ENCODE data around the gene NCAPG2. TPM values are rescaled to one million over a fixed set of nuclear protein-coding genes. Genes with fewer than 3 reads are reported as not detected.

Gene NCAPG2
- total and polyA plus RNA-seq, 10 of the 15 experiments (the other 5 are each of a cell fraction or from before 2014, with no cell fraction given) = 11.2 to 78.2 (median 49.2) TPM

DNA sequence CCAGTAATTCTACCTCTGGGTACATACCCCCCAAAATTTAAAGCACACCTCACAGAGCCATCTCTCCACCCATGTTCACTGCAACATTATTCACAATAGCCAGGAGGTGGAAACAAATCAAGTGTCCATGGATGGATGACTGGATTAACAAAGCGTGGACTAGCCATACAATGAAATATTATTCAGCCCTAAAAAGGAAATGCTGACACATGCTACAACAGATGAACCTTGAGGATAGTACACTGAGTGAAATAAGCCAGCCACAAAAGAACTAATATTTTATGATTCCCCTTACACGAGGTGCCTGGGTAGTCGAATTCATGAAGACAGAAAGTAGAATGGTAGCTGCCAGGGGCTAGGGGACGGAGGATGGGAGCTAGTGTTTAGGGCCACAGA, 85.9 kb downstream of the NCAPG2 start (continued):
- no peak for TF ChIP-seq FOXM1 (IDR thresholded peaks at IDR 0.05; ENCODE audit: low read depth, low read length)
- TF ChIP-seq SUPT20H (IDR thresholded peaks at IDR 0.05; ENCODE audit: borderline replicate concordance, control insufficient read depth, low read depth, low read length) = no peak
- TF ChIP-seq CEBPZ (IDR thresholded peaks at IDR 0.05; ENCODE audit: low read depth, low read length) = no peak

DNA sequence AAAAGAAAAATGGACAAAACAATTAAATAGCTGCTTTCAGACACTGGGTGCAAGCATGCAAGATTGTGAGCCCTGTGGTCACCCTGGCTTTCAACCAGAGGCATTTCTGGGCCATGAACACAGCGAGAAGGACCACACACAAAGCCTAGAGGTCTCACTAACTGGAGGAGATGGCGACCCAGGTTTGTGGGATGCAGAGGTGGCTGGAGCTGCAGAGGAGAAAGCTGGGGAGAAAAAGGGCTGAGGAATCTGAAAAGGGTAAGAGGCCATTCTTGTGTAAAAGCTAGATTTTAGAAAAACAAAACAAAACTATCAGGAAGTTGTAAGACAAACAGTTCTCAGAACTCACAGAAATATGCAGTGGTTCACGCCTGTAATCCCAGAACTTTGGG, 86.9 kb downstream of the NCAPG2 start:
- H3K9me3 ChIP-seq (replicated peaks; ENCODE audit: control insufficient read depth, insufficient read depth, low read length) = no peaks in the 10 kb centered on the region
- no peaks in the 10 kb centered on the region for H3K79me2 ChIP-seq (ENCODE audit: control insufficient read depth, insufficient read depth, low read length)
- no peaks in the 10 kb centered on the region for H4K20me1 ChIP-seq (ENCODE audit: control insufficient read depth, insufficient read depth)
- H3K4me2 ChIP-seq (ENCODE audit: control insufficient read depth, insufficient read depth) = no peak overlapping the region
- BruUV-seq (replicated peaks) = no TSS peak
- ChIA-PET POLR2A (no interaction called here), CTCF (no interaction called here), RAD21 (ENCODE audit: unreplicated experiment) (no interaction called here), SMC1A (ENCODE audit: uncharacterized antibody, unreplicated experiment) (no interaction called here)
- no peak for DNase-seq (ENCODE audit: low read depth, low spot score)
- H3K27me3 ChIP-seq (replicated peaks in 1 of 2; ENCODE audit: control insufficient read depth in 2 of 2, insufficient read depth in 2 of 2, low read length in 1 of 2) = no peaks in the 10 kb centered on the region
- intact Hi-C loops (cut with micrococcal nuclease; ENCODE audit: unreplicated experiment) (loop anchor here (10.0 kb wide), 1 partner anchor 357 kb away; no protein-coding TSS in a partner anchor), in situ Hi-C loops (cut with MboI) (no loop called here)
- 100% methylated on average over 3 of the region's 3 CpGs for WGBS (ENCODE audit: insufficient coverage, insufficient replicate concordance, low lambda C conversion rate, missing lambda C conversion rate)
- H3K4me1 ChIP-seq (ENCODE audit: control insufficient read depth, insufficient read depth, low read length) = peaks cover 11% of the 10 kb centered on the region
- H3K36me3 ChIP-seq (ENCODE audit: control insufficient read depth in 2 of 2, insufficient read depth in 2 of 2, low read length in 1 of 2) = no peaks in the 10 kb centered on the region
- no peak for ATAC-seq
- H3K27ac ChIP-seq (ENCODE audit: control insufficient read depth, insufficient read depth) = no peak overlapping the region
- no peak overlapping the region for H3K4me3 ChIP-seq
- no peak overlapping the region for H2AFZ ChIP-seq (ENCODE audit: control insufficient read depth, low read depth, low read length)
- FAIRE-seq = no peak
- no peak overlapping the region for H3K9ac ChIP-seq (ENCODE audit: control insufficient read depth, insufficient read depth, low read length)
- TF ChIP-seq RB1 (IDR thresholded peaks at IDR 0.05; ENCODE audit: borderline replicate concordance) (no peak), ZNF207 (IDR thresholded peaks at IDR 0.05; ENCODE audit: borderline replicate concordance) (no peak), RAD21 (IDR thresholded peaks at IDR 0.05; ENCODE audit: insufficient read depth, low read depth, low read length) (no peak), JUNB (IDR thresholded peaks at IDR 0.05) (no peak), ESRRA (IDR thresholded peaks at IDR 0.05; ENCODE audit: low read length) (no peak), CREB1 (IDR thresholded peaks at IDR 0.05; ENCODE audit: low read depth) (no peak), E2F8 (IDR thresholded peaks at IDR 0.05; ENCODE audit: low read depth, partially characterized antibody) (no peak), SRF (IDR thresholded peaks at IDR 0.05; ENCODE audit: low read depth in 2 of 2, low read length in 2 of 2) (no peak), RFX5 (IDR thresholded peaks at IDR 0.05; ENCODE audit: low read depth, low read length) (no peak)
- TF ChIP-seq, protein P1, sequence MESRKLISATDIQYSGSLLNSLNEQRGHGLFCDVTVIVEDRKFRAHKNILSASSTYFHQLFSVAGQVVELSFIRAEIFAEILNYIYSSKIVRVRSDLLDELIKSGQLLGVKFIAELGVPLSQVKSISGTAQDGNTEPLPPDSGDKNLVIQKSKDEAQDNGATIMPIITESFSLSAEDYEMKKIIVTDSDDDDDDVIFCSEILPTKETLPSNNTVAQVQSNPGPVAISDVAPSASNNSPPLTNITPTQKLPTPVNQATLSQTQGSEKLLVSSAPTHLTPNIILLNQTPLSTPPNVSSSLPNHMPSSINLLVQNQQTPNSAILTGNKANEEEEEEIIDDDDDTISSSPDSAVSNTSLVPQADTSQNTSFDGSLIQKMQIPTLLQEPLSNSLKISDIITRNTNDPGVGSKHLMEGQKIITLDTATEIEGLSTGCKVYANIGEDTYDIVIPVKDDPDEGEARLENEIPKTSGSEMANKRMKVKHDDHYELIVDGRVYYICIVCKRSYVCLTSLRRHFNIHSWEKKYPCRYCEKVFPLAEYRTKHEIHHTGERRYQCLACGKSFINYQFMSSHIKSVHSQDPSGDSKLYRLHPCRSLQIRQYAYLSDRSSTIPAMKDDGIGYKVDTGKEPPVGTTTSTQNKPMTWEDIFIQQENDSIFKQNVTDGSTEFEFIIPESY (IDR thresholded peaks at IDR 0.05) = no peak
- TF ChIP-seq, protein P2, sequence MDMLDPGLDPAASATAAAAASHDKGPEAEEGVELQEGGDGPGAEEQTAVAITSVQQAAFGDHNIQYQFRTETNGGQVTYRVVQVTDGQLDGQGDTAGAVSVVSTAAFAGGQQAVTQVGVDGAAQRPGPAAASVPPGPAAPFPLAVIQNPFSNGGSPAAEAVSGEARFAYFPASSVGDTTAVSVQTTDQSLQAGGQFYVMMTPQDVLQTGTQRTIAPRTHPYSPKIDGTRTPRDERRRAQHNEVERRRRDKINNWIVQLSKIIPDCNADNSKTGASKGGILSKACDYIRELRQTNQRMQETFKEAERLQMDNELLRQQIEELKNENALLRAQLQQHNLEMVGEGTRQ (IDR thresholded peaks at IDR 0.05; ENCODE audit: borderline replicate concordance, low read depth, low read length) = no peak
